WERI-Rb-1 (cell line): ENCODE data around the gene SEMA3F.

Experiments
- DNase-seq: peaks from one replicate; pipeline ENCODE4 v3.0.0-alpha.2; 2020
- H3K27ac ChIP-seq: fragments of 250-450 bp; sonication (Bioruptor Pico); 2 replicates; pipeline ENCODE4 v1.5.1; 2020; ENCODE audit warnings: mild to moderate bottlenecking, moderate library complexity
- H3K27me3 ChIP-seq: fragments of 250-450 bp; sonication (Bioruptor Pico); 2 replicates; pipeline ENCODE4 v1.5.1; 2021; ENCODE audit warnings: mild to moderate bottlenecking, low read depth, moderate library complexity; ENCODE audit not compliant: insufficient read depth, severe bottlenecking
- H3K36me3 ChIP-seq: fragments of 250-450 bp; sonication (Bioruptor Pico); 2 replicates; pipeline ENCODE4 v1.5.1; 2020; ENCODE audit warnings: mild to moderate bottlenecking, moderate library complexity
- H3K4me3 ChIP-seq: 2 replicates; pipeline ENCODE4 v1.5.1; 2011; ENCODE audit warnings: low read depth, mild to moderate bottlenecking, control low read depth, low read length
- H3K9me3 ChIP-seq: fragments of 250-450 bp; sonication (Bioruptor Pico); 2 replicates; pipeline ENCODE4 v1.5.1; 2021; ENCODE audit warnings: mild to moderate bottlenecking, moderate library complexity; ENCODE audit not compliant: severe bottlenecking
- CTCF ChIP-seq: IDR thresholded peaks from 2 replicates; pipeline ENCODE4 v1.5.1; 2011; ENCODE audit warnings: low read depth, mild to moderate bottlenecking, control low read depth, inconsistent platforms, low read length

The SEMA3F gene

GRCh38 chr3:50212502-50212901 lies 57.4 kb downstream of the SEMA3F start:
- TF ChIP-seq CTCF = peak; percentile 58
- H3K27ac ChIP-seq = peak overlapping the region; percentile 87
- peak; percentile 18 for DNase-seq
- H3K4me3 ChIP-seq = no peak overlapping the region
- H3K36me3 ChIP-seq = peaks cover 27% of the 10 kb centered on the region
- H3K27me3 ChIP-seq = no peaks in the 10 kb centered on the region
- no peaks in the 10 kb centered on the region for H3K9me3 ChIP-seq

GRCh38 chr3:50212971-50213370 lies 57.8 kb downstream of the SEMA3F start:
- TF ChIP-seq CTCF = no peak
- Histone ChIP-seq H3K4me3 (no peak overlapping the region), H3K27me3 (no peaks in the 10 kb centered on the region), H3K9me3 (no peaks in the 10 kb centered on the region), H3K27ac (peak overlapping the region; percentile 87), H3K36me3 (peaks cover 31% of the 10 kb centered on the region)
- DNase-seq = peak; percentile 5

DNA sequence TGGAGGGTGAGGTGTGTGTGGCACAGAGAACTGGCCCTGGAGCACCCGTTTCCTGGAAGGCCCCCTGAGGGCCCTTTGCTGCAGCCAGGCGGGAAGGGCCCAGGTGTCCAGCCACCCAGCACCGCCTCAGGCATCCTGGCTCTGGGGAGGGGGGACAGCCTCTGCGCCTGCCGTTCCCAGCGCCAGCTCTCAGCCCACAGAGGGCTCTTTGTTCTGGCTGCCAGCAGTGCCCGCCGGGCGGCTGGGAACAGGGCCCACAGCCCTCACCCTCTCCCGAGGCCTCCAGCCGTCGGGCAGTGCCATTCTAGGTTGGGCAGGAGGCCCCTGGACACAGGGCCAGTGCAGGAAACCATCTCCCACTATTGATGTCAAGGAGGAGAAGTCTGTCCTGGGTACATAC lies 58.2 kb downstream of the SEMA3F start:
- H3K36me3 ChIP-seq = peaks cover 33% of the 10 kb centered on the region
- peak overlapping the region; percentile 87 for H3K27ac ChIP-seq
- no peaks in the 10 kb centered on the region for H3K9me3 ChIP-seq
- no peaks in the 10 kb centered on the region for H3K27me3 ChIP-seq
- no peak for TF ChIP-seq CTCF
- no peak overlapping the region for H3K4me3 ChIP-seq
- DNase-seq = peak; percentile 6

DNA sequence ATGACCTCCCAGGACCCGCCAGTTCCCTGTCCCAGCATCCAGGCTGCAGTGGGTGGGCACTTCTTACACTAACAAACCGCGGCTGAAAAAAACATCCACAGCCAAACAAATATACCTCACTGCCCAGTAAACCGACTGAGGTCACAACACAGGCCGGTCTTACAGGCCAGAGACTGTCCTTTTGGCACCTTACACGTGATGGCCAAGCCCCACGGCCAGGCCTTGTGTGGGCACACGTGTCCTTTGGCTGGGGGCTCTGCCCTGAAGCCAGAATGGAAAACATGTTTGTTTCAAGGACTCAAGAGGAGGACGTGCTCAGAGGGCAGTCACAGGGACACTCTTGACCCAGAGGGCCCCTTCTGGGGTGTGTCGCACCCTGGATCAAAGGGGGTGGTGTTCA lies 59.7 kb downstream of the SEMA3F start:
- H3K27me3 ChIP-seq = no peaks in the 10 kb centered on the region
- H3K4me3 ChIP-seq = no peak overlapping the region
- TF ChIP-seq CTCF = no peak
- no peak for DNase-seq
- peaks cover 46% of the 10 kb centered on the region for H3K36me3 ChIP-seq
- H3K27ac ChIP-seq = no peak overlapping the region
- H3K9me3 ChIP-seq = no peaks in the 10 kb centered on the region

GRCh38 chr3:50215529-50215928 lies 60.4 kb downstream of the SEMA3F start:
- Histone ChIP-seq H3K27ac (peak overlapping the region; percentile 10; the same call in 1 of the 2 replicates), H3K4me3 (no peak overlapping the region), H3K27me3 (no peaks in the 10 kb centered on the region), H3K36me3 (peaks cover 46% of the 10 kb centered on the region), H3K9me3 (no peaks in the 10 kb centered on the region)
- no peak for DNase-seq
- TF ChIP-seq CTCF = no peak

- no peak overlapping the region for H3K4me3 ChIP-seq
- peaks cover 46% of the 10 kb centered on the region for H3K36me3 ChIP-seq
- no peak for DNase-seq
- TF ChIP-seq CTCF = no peak
- H3K27ac ChIP-seq = no peak overlapping the region
- no peaks in the 10 kb centered on the region for H3K9me3 ChIP-seq
- no peaks in the 10 kb centered on the region for H3K27me3 ChIP-seq
These were observed 62.6 kb downstream of the SEMA3F start for GRCh38 chr3:50217681-50218080.
